D721Med (cell line): Measurements from ENCODE around the gene ERBB4.

Source experiments
- DNase-seq: peaks from one replicate; pipeline ENCODE4 v3.0.0; 2011; ENCODE audit warnings: low spot score; ENCODE audit not compliant: insufficient read length
- FAIRE-seq: peaks from 2 replicates; lab custom pipeline; 2011; peaks lifted over from hg19 to GRCh38; lab: Jason Lieb, UNC
- TF ChIP-seq, protein P1 (sequence below): IDR thresholded peaks from 2 replicates; pipeline ENCODE4 v1.5.1; 2012; ENCODE audit warnings: mild to moderate bottlenecking, control low read depth; ENCODE audit not compliant: insufficient read depth; ENCODE audit errors: missing control alignments

ERBB4 gene

DNA sequence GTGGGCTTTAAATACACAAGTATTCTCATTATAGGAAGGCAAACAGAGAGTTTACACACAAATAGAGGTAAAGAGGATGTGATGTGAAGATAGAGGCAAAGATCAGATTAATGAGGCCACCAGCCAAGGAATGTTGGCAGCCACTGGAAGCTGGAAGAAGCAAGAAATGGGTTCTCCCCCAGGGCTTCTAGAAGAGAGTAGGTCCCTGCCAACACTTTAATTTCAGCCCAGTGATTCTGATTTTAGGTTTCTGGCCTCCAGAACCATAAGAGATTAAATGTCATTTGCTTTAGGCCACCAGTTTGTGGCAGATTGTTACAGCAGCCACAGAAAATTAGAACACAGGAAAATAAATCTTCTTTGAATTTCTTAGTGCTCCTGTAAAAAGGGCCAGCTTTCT, 1065.5 kb downstream of the ERBB4 start:
- TF ChIP-seq, protein P1, sequence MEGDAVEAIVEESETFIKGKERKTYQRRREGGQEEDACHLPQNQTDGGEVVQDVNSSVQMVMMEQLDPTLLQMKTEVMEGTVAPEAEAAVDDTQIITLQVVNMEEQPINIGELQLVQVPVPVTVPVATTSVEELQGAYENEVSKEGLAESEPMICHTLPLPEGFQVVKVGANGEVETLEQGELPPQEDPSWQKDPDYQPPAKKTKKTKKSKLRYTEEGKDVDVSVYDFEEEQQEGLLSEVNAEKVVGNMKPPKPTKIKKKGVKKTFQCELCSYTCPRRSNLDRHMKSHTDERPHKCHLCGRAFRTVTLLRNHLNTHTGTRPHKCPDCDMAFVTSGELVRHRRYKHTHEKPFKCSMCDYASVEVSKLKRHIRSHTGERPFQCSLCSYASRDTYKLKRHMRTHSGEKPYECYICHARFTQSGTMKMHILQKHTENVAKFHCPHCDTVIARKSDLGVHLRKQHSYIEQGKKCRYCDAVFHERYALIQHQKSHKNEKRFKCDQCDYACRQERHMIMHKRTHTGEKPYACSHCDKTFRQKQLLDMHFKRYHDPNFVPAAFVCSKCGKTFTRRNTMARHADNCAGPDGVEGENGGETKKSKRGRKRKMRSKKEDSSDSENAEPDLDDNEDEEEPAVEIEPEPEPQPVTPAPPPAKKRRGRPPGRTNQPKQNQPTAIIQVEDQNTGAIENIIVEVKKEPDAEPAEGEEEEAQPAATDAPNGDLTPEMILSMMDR = no peak
- FAIRE-seq (no peak), DNase-seq (no peak)

DNA sequence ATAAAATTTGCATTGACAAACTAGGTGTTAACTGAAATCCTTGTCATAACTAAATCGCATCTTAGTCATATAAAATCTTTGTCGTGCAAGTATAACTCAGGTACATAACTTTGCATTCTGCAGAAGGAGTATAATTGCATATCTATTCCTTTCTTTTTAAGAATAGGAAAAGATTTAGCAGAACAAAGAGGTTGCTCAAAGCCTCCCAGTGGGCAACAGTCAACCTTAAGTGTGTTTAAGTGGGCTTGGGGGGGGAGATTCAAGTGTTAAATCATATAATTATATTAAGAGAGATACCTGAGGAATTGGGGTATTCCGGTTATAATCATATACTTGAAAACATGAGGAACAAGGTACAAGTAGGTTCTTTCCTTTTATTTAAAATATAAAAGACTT, 1068.9 kb downstream of the ERBB4 start:
- no peak for FAIRE-seq
- no peak for DNase-seq
- TF ChIP-seq, protein P1 = no peak

DNA sequence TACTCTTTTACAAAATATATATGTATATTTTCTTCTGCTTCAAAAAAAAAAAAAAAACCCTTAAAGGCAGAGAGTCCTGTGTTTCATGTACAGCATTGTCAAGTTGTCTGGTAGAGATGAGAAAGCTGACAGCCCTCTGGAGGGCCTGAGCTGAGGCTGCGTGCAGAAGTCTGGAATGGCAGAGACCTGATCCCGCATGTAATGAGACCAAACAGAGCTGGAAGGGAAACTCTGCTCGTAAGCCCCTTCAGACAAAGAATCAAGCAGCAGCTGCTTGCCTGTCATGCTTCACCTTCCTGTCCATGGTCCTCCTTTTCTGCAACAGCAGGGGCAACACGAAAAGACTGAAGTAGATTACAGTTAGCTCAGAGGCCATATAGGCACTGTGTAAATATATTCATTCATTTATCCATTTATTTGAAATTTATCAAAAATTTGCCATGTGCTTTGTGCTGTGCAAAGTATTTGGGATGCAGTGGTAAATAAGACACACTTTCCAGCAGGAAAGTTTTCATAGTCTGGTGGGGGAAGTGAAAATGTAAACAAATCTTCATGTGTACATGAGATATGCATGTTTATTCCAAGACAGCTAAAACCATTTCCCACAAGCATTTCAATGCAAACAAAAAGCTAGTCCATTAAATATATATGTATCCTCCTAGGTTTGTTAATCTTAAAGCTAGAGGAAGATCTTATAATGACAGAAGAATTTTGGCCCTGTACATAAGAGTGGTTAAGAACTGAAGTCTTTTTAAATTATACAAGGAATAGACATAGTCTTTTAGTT, 1069.5 kb downstream of the ERBB4 start:
- FAIRE-seq = no peak
- DNase-seq = no peak
- TF ChIP-seq, protein P1 = no peak

DNA sequence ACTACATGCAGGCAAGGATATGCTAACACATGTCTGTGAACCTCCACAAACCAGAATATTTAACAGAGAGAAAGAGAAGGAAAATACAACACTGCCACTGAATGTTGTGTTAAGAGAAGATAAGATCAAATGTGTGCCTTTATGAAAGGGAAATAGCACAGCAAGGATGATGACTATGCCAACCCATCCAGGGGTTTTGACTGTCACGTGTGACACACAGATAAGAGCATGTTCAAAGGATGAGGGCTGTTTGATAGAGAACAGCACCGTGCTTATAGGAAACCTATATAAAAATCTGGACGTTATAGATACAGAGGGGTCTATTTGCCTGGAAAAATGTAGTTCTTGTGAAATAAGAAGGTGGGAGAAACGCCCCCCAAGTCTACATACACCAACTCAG, 1070.4 kb downstream of the ERBB4 start:
- no peak for FAIRE-seq
- no peak for DNase-seq
- TF ChIP-seq, protein P1 = no peak

DNA sequence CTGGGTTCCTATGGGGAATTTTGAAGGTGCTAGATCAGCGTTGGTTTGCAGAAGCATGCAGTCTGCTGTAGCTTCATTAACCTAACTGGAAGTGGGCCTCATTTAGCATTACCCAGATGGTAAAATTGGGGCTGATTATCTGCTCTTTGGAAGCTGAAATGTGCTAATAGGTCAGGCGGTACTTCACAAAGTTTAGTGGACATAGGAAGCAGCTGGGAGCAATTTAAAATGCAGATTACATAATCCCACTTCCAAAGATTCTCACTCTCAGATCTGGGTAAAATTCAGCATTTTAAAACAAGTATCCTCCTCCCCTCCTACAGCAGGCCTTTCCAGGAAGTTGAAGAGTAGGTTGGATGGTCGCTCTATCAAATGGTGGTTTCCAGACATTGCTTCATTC, 1075.2 kb downstream of the ERBB4 start:
- no peak for FAIRE-seq
- no peak for DNase-seq
- TF ChIP-seq, protein P1 = no peak

DNA sequence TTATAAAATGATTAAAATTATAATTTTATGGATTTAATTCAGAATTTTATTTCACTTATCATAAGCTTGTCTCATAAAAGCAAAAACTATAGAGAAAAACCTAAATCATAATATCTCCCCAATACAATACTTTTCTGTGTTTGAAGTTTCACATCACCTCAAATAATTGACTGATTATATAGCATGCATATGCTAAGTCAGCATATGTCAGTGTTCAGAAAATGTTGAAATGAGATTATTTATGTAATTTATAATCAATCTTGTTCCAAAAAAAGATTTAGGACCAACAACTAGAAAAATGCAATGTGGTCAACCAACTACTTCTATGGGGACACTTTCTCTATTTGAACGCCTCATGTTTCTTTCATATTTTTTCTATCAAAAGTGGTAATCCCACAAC, 1079.6 kb downstream of the ERBB4 start:
- DNase-seq (no peak), FAIRE-seq (no peak)
- TF ChIP-seq, protein P1 = no peak

DNA sequence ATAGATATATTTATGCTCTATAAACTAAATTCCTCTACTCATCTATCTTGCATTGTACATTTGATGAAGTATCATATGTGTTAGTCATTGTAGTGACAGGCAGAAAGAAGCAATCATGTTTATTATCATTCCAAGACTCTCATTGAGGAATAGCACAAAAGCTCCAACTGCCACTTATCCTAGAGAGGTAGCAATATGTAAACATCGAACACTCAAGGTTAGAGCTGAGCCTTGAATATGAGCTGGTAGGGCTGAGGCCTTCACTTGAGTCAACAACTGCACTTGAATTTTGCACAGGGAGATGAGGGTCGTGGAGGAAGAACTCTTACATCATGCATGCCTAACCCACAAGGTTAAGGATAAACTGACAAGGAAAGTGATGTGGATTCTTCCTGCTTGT, 1081.3 kb downstream of the ERBB4 start:
- FAIRE-seq (no peak), DNase-seq (no peak)

More for the DNA sequence above, 1081.3 kb downstream of the ERBB4 start:
- TF ChIP-seq, protein P1 = no peak
